Liver (tissue), 9 donors: ENCODE measurements around the gene LRRC45. TPM values are rescaled to one million over a fixed set of nuclear protein-coding genes. Genes with fewer than 3 reads are reported as not detected.

Experiments
- DNase-seq: peaks from one replicate; pipeline ENCODE4 v3.0.0-alpha.2; 2017; ENCODE audit warnings: low spot score
- H3K27ac ChIP-seq, 2 donors: one replicate each; pipeline ENCODE4 v1.7.0; 2013; ENCODE audit warnings: inconsistent platforms in 2 of 2, low read length in 2 of 2, control low read depth in 1 of 2, low read depth in 1 of 2, mild to moderate bottlenecking in 1 of 2
- H3K27me3 ChIP-seq, 4 donors: one replicate each; pipeline versions ENCODE4 v1.6.1 to v1.7.0; 2013; ENCODE audit warnings: low read length in 3 of 4, inconsistent platforms in 1 of 4, mild to moderate bottlenecking in 1 of 4, moderate library complexity in 1 of 4; ENCODE audit not compliant: control insufficient read depth in 4 of 4, insufficient read depth in 4 of 4
- H3K36me3 ChIP-seq, 4 donors: one replicate each; pipeline versions ENCODE4 v1.6.1 to v1.7.0; 2013; ENCODE audit warnings: low read length in 3 of 4, mild to moderate bottlenecking in 3 of 4, low read depth in 1 of 4, moderate library complexity in 1 of 4; ENCODE audit not compliant: control insufficient read depth in 4 of 4, insufficient read depth in 3 of 4
- H3K4me1 ChIP-seq, 4 donors: one replicate each; pipeline versions ENCODE4 v1.6.1 to v1.7.0; 2013; ENCODE audit warnings: low read length in 3 of 4, mild to moderate bottlenecking in 3 of 4, moderate library complexity in 1 of 4; ENCODE audit not compliant: control insufficient read depth in 4 of 4, insufficient read depth in 4 of 4
- H3K4me3 ChIP-seq, 3 donors: one replicate each; pipeline versions ENCODE4 v1.6.1 to v1.7.0; 2013; ENCODE audit warnings: low read length in 3 of 3, control low read depth in 1 of 3, low read depth in 1 of 3, mild to moderate bottlenecking in 1 of 3
- H3K9ac ChIP-seq, 2 donors: one replicate each; pipeline ENCODE4 v1.7.0; 2013; ENCODE audit warnings: low read length in 2 of 2, mild to moderate bottlenecking in 2 of 2, moderate library complexity in 2 of 2, control low read depth in 1 of 2, low read depth in 1 of 2
- H3K9me3 ChIP-seq, 4 donors: one replicate each; pipeline versions ENCODE4 v1.6.1 to v1.7.0; 2013; ENCODE audit warnings: low read length in 3 of 4; ENCODE audit not compliant: control insufficient read depth in 4 of 4
- CTCF ChIP-seq: fragments of 150-350 bp; IDR thresholded peaks from 2 replicates; pipeline ENCODE4 v1.5.1; 2017; ENCODE audit warnings: improper control_type of control experiment, low read depth, low read length; ENCODE audit not compliant: missing input control
- FOXA1 ChIP-seq: IDR thresholded peaks from 2 replicates; pipeline ENCODE4 v1.6.1; 2016; ENCODE audit warnings: antibody characterized with exemption
- FOXA2 ChIP-seq: IDR thresholded peaks from 2 replicates; pipeline ENCODE4 v1.6.1; 2016; ENCODE audit warnings: antibody characterized with exemption
- GABPA ChIP-seq, 2 donors: IDR thresholded peaks in 1 of 2; conservative IDR thresholded peaks in 1 of 2; 2 replicates each; pipeline ENCODE4 v1.6.1; 2016; ENCODE audit warnings: antibody characterized with exemption in 2 of 2, mild to moderate bottlenecking in 1 of 2, moderate library complexity in 1 of 2
- HNF4A ChIP-seq, 2 donors: conservative IDR thresholded peaks; 2 replicates each; pipeline ENCODE4 v1.6.1; 2016; ENCODE audit warnings: antibody characterized with exemption in 2 of 2, mild to moderate bottlenecking in 2 of 2
- JUND ChIP-seq, 2 donors: IDR thresholded peaks; 2 replicates each; pipeline ENCODE4 v1.6.1; 2016; ENCODE audit warnings: antibody characterized with exemption in 2 of 2
- MAX ChIP-seq: IDR thresholded peaks from 2 replicates; pipeline ENCODE4 v1.6.1; 2016; ENCODE audit warnings: antibody characterized with exemption
- NR2F2 ChIP-seq: IDR thresholded peaks from 2 replicates; pipeline ENCODE4 v1.6.1; 2016; ENCODE audit warnings: antibody characterized with exemption
- RAD21 ChIP-seq, 2 donors: IDR thresholded peaks; 2 replicates each; pipeline ENCODE4 v1.6.1; 2016; ENCODE audit warnings: antibody characterized with exemption in 2 of 2, mild to moderate bottlenecking in 2 of 2
- REST ChIP-seq: IDR thresholded peaks from 2 replicates; pipeline ENCODE4 v1.6.1; 2016; ENCODE audit warnings: antibody characterized with exemption, mild to moderate bottlenecking
- RXRA ChIP-seq, 2 donors: IDR thresholded peaks; 2 replicates each; pipeline ENCODE4 v1.6.1; 2017 to 2018; ENCODE audit warnings: antibody characterized with exemption in 2 of 2, mild to moderate bottlenecking in 1 of 2
- SP1 ChIP-seq: IDR thresholded peaks from 2 replicates; pipeline ENCODE4 v1.6.1; 2018; ENCODE audit warnings: antibody characterized with exemption, mild to moderate bottlenecking
- YY1 ChIP-seq: IDR thresholded peaks from 2 replicates; pipeline ENCODE4 v1.6.1; 2016; ENCODE audit warnings: antibody characterized with exemption, mild to moderate bottlenecking
- ZBTB33 ChIP-seq: IDR thresholded peaks from 2 replicates; pipeline ENCODE4 v1.6.1; 2016; ENCODE audit warnings: antibody characterized with exemption
- WGBS: extraction: QIAGEN DNeasy Blood & Tissue Kit; methylation state at CpG from one replicate; pipeline ENCODE4 v1.1.7; 2013; 5-methylcytosine and 5-hydroxymethylcytosine counted together
- polyA plus RNA-seq, 2 donors: library from polyadenylated mRNA; stranded (reverse) in 1 of 2; unstranded in 1 of 2; fragments of 200-250 nt in 1 of 2; fragments of >200 nt in 1 of 2; fragmentation: Nextera tagmentation in 1 of 2; extraction: Ambion mirVana in 1 of 2; gene quantifications; one replicate each; pipeline versions ENCODE4 v1.2.1 to v1.2.3, GENCODE V29; 2013 to 2015
- total RNA-seq, 2 donors: library from RNA; depleted of rRNA; stranded (reverse); fragments of >200 nt; gene quantifications; one replicate each; pipeline ENCODE4 v1.2.3, GENCODE V29; 2014
- donor health status: healthy.
- donor health status: healthy.
- donor health status: healthy.
- donor health status: healthy.
- donor health status: healthy.

LRRC45 gene
- total and polyA plus RNA-seq, 4 donors = 4.0 to 14.1 (median 7.0) TPM

GRCh38 chr17:82017612-82018151 is 5.4 kb upstream of the LRRC45 start:
- no peaks in the 10 kb centered on the region for H3K9me3 ChIP-seq
- H3K27ac ChIP-seq = no peak overlapping the region

More at GRCh38 chr17:82017612-82018151, 5.4 kb upstream of the LRRC45 start:
- no peaks in the 10 kb centered on the region for H3K27me3 ChIP-seq
- H3K4me1 ChIP-seq = peaks cover 5 to 34% (median 23%) of the 10 kb centered on the region in 4 donors
- 85% methylated on average over 13 of the region's 13 CpGs for WGBS
- H3K36me3 ChIP-seq = peaks cover 0 to 2% (median 0%) of the 10 kb centered on the region in 4 donors
- H3K4me3 ChIP-seq = no peak overlapping the region
- DNase-seq = no peak
- no peak for TF ChIP-seq MAX
- no peak for TF ChIP-seq SP1
- no peak for TF ChIP-seq NR2F2
- TF ChIP-seq HNF4A (conservative IDR thresholded peaks at IDR 0.05) = no peak
- no peak for TF ChIP-seq JUND (IDR thresholded peaks at IDR 0.05)
- TF ChIP-seq RXRA (IDR thresholded peaks at IDR 0.05) = no peak
- TF ChIP-seq ZBTB33 = no peak
- no peak for TF ChIP-seq RAD21 (IDR thresholded peaks at IDR 0.05)
- TF ChIP-seq REST = no peak
- TF ChIP-seq FOXA2 = no peak
- no peak for TF ChIP-seq GABPA (IDR thresholded peaks at IDR 0.05 in 1 of 2, conservative IDR thresholded peaks at IDR 0.05 in 1 of 2)
- TF ChIP-seq CTCF = no peak
- no peak for TF ChIP-seq YY1
- no peak for TF ChIP-seq FOXA1
- no peak overlapping the region for H3K9ac ChIP-seq
